Keratinocyte (primary cell): ENCODE results near the gene ZNF207.
A peak's percentile ranks its signal among the peaks of the same experiment; 100 is the strongest.

Experiments used
- CTCF ChIP-seq, 3 experiments: IDR thresholded peaks in 1 of 3; conservative IDR thresholded peaks in 1 of 3; optimal IDR thresholded peaks in 1 of 3; 2 replicates in 2 of 3; 3 replicates in 1 of 3; pipeline versions ENCODE3 to v1.5.1; 2011; ENCODE audit warnings: low read length in 3 of 3, mild to moderate bottlenecking in 3 of 3, moderate library complexity in 2 of 3, control low read depth in 1 of 3, inconsistent platforms in 1 of 3; ENCODE audit not compliant: insufficient read depth in 2 of 3; ENCODE audit errors: extremely low read depth in 1 of 3
- EZH2 ChIP-seq: IDR thresholded peaks from one replicate; pipeline ENCODE4 v1.6.1; 2012; ENCODE audit warnings: inconsistent platforms, mild to moderate bottlenecking, low read length, moderate library complexity

- TF ChIP-seq CTCF (optimal IDR thresholded peaks at IDR 0.05 in 1 of 3, IDR thresholded peaks at IDR 0.05 in 1 of 3, conservative IDR thresholded peaks at IDR 0.05 in 1 of 3; ENCODE audit: extremely low read depth in 1 of 3, insufficient read depth in 2 of 3, low read length in 3 of 3) = peak; percentile 97 to 98 (median 98)
- no peak for TF ChIP-seq EZH2
Observed at GRCh38 chr17:32319548-32319905, 30.4 kb upstream of the ZNF207 start.
